GM20431 (cell line): ENCODE data around the gene SEZ6L2.
"Not testable (repeated sequence)": the region's sequence is repeated elsewhere in the genome, so short reads cannot be mapped to it uniquely, and the experiment has no call there.

Source experiments
- in situ Hi-C: fragments of 300-500 bp; cut with MseI, MboI; formaldehyde crosslinking; loops from one replicate; pipeline ENCODE4 v1.15.0; 2020; ENCODE audit warnings: low sequenced_read_pairs; ENCODE audit not compliant: unreplicated experiment

Gene SEZ6L2

DNA sequence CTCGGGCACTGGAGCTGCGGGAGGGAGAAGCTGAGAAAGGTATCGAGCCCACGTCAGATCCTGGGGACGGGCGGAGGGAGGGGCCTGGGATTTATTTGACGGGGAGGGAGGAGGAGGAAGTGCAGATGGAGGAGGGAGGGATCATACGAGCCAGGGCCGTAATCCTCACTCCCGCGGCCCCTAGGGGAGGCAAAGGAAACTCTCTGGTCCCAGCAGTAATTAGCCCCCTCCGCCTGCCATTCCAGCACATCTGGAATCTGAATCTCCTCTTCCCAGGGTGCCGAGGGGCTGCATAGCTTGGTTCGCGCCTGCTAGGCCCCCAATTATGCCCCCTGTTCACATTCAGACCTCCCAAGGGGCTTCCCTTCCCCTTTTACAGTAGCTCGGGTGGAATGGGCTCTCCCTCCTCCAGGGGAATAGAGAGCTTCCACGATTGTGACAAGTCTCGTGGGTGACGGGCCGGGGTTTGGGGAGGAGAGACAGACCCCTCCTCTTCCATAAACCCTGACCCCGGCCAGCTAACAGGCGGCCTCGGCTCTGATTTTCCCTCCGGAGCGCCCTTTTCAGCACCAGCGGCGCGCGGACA lies at the start of gene SEZ6L2:
TSS of gene SEZ6L2 (minus strand) at position 35 of the 586 bp plus-strand sequence. CDS start 531 bp downstream, outside the sequence.
- in situ Hi-C loops, result no loop called here

GRCh38 chr16:29947897-29948296 lies 48.5 kb upstream of the SEZ6L2 start:
- in situ Hi-C loops, result no loop called here

- in situ Hi-C loops, result no loop called here
Measured at GRCh38 chr16:29943846-29944799, 44.8 kb upstream of the SEZ6L2 start.

- in situ Hi-C loops, result no loop called here
Measured at GRCh38 chr16:29940656-29941055, 41.3 kb upstream of the SEZ6L2 start.

GRCh38 chr16:29931750-29932149 lies 32.4 kb upstream of the SEZ6L2 start:
- in situ Hi-C loops, result not testable (repeated sequence)

DNA sequence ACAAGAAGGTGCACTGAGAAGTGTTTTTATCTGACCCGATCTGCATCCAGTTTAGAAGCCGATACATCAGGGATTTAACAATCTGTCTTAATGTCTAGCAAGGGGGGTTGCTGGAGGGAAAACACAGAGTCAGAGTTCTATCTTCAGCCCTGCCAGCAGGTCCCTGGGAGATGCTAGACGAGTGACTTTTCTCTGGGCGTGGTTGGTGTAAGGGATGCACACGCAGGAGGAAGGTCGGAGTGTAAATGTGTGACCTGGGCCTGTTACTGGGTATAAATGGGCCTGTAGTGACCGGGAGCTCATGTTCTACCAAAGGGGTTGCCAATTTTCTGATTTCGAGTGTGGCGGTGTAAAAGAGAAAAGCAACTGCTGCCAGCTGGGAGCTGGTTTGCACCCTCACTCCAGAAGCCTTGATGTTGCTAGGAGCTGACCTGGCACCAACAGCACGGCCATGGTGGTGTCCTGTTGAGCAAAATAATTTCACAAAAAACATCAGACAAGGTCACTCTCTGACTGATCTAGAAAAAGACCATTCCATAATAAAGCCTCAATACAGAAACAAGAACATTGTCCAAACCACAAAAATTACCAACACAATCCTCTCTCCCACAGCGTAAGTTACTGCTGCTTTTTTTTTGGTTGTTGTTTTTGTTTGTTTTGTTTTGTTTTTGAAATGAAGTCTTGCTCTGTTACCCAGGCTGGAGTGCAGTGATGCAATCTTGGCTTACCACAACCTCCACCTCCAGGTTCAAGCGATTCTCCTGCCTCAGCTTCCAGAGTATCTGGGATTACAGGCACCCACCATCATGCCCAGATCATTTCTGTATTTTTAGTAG lies 27.9 kb upstream of the SEZ6L2 start:
- in situ Hi-C loops, result no loop called here

DNA sequence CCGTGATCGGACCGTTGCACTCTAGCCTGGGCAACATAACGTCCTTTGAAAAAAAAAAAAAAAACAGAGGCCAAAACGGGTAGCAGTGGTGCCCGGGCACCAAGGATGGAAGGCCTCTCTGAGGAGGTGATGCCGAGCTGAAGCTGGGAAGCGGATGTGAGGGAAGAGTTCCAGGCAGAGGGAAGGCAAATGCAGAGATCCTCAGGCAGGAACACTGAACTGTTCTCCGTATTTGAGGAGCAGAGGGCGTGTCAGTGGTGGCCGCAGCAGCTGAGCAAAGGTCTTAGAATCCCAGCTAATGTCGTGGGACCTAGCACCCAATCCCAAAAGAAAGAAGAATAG lies 27.3 kb upstream of the SEZ6L2 start:
- in situ Hi-C loops, result no loop called here

DNA sequence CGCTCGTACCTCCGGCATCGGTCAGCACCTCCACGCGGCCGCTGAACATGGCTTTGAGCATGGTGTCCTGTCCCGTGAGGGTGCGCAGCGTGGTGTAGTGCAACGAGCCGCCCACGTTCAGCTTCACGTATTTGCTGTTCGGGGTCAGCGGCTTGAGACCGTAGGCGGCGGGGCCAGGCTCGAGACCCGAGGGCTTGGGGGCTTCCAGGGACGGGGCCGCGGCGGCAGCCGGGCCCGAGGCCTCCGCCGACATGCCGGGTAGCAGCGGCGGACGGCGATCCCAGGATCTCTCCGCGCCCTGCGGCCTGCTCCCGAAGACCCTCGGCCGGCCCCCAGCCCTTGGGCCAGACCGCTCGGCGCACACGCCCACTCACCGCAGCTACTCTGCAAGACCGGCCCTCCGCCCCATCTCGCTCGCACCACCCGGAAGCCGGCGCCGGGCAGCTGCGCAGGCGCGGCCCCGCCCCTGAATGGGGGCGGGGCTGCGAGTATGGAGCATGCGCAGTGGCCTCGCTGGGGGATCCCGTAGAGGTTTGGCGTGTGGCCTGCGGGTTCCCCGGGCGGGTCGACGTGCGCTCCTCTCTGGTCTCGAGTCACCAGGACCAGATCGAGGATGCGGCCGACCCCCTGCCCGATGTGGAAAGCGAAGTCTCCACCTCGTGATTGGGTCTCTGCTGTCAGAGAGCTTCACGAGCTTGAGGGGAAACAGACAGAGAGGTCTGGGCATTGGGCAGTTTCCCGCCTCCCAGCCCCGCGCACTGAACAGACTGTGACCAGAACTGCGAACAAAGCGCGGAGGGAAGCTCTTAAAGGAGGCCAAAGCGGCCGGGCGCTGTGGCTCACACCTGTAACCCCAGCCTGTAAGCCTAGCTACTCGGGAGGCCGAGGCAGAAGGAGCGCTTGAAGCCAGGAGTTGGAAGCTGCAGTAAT lies 26.7 kb upstream of the SEZ6L2 start, which contains the start of gene KCTD13:
TSS of gene KCTD13 (minus strand) at position 446 of the 930 bp plus-strand sequence. CDS start at position 253, 193 bp downstream.
- in situ Hi-C loops, result no loop called here

DNA sequence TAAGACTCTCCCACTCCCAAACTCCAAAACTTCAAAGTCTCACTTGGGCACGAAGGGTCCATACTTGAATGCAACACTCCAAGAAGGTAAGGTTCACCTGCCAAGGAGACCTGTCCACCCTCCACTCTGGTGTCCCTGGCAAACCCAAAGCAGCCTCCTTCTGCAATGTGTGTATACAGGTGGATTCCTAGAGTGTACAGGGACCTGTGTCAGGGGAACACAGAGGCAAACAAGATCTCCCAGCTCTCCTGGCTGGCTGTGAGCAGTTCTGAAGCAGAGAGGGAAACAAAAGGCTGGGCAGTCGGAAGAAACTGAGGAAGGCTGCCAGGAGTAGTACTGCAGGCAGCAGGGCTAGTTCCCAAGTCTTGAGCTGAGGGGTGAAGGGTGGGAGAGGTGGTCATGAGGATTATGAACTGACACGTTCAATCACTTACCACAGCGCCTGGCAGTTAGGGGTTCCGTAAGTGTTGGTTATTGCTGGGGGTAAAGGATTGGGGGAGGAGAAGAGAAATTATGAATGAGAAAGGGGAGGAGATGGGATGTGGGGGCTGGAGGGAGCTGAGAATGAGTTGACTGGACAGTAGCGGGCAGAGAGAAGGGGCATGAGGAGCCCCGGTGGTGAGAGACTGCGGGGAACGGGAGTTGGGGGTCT lies 25.9 kb upstream of the SEZ6L2 start:
- in situ Hi-C loops, result no loop called here

- in situ Hi-C loops, result no loop called here
Measured at GRCh38 chr16:29922986-29923501, 23.7 kb upstream of the SEZ6L2 start.

DNA sequence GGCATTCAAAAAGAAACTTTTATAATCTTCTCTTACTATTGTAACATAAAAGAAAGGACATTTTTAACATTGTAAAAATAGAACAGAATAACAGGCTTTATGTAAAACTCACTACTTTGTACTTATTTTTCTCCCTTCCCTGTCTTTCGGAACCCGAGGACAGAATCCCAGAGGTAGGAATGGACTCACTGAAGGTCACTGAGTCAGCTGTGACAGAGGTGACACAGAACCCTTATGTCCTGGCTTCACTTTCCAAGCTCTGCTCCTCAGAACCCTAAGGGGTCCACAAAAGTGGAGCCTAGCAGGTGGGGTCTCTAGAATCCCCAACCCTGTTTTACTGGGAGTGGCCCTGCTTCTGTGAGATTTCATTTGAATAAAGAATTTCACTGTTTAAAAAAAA lies 23.0 kb upstream of the SEZ6L2 start:
- in situ Hi-C loops, result no loop called here

DNA sequence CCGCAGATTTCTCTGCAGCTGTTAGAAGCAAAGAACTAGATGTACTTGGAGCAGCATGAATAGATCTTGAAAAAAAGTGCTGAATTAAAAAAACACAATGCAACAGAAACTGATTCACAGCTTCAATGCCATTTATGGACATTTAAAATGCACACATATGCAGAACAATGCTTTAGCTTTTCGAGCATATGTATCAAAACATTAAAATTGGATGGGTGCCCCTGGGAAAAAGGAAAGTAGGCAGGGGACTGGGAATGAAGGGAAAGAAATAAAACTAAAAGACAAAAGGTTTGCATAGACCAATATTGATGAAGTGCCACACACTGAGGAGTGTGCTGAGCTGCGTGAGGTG lies 21.7 kb upstream of the SEZ6L2 start:
- in situ Hi-C loops, result no loop called here

DNA sequence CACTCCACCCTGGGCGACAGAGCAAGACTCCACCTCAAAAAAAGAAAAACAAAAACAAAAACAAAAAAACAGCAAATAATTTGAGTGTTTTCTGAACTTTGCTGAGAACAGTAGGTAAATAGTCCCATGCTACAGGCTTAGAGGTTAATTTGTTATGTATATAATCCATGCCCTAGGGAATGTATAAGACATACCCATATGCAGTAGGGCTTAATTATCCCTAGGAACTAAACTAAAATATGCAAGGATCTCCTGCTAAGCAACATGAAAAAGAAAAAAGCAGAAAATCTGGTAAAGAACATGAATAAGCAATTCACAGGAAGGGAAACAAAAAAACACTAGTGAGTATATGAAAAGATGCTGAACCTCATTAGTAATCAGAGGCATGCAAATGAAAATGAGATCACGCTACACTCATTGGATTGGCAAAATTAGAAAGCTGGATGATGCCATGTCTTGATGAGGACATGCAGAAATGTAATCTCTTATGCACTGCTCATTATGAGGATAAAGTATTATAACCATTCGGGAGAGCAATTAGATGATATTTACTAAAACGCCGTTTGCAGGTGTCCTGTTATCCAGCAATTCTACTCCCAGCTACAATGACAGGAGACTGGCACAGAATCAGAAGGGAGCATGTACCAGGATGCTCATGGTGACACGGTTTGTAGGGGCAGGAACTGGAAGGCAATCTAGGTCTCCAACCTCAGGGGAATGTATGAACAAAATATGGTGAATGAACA lies 21.1 kb upstream of the SEZ6L2 start:
- in situ Hi-C loops, result no loop called here

DNA sequence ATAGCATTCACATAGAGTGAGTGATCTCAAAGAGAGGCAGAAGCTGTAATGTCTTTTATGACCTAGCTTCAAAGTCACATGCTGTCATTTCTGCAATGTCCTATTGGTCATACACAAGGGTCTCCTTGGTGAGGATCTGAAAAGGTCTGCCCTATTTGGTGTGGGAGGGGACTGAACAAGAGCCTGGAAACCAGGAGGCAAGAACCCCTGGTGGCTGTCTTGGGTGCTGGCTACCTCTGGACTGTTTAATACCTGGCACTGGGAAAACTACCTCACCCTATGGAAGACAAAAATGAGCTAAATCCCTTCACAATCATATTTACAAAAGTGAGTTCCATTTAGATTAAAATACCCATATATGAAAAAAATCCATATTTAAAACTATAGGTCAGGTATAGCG lies 17.6 kb upstream of the SEZ6L2 start:
- in situ Hi-C loops, result no loop called here

- in situ Hi-C loops, result no loop called here
Measured at GRCh38 chr16:29915590-29916247, 16.4 kb upstream of the SEZ6L2 start.

DNA sequence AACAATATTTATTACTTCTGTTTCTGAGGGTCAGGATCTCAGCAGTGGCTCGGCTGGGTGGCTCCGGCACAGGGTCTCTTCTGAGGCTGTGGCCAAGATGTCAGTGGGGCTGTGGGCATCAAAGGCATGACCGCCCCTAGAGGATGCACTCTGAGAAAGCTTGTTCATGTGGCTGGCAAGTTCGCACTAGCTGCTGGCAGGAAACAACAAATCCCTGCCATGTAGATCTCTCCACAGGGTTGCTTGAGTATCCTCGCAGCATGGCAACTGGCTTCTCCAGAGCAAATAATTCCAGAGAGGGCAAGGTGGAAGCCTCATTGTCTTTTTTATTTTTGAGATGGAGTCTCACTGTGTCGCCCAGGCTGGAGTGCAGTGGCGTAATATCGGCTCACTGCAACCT lies 14.2 kb upstream of the SEZ6L2 start:
- in situ Hi-C loops, result no loop called here

DNA sequence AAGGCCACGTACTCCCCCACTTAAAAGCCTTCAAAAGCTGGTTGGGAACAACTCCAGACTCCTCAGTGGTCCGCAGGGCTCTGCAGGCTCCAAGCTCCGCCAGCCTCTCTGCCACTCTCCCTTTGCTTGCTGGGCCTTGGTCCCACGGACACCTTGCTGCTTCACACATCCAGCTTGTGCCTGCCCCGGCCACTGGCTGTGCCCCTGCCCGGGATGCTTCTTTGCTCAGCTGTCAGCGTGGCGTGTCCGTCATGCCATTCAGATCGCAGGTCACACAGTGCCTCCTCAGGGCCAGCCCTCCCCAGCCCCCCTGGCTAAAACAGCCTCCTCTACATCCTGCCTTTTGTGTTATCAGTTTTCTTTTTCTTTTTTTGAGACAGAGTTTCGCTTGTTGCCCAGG lies 12.7 kb upstream of the SEZ6L2 start:
- in situ Hi-C loops, result no loop called here

DNA sequence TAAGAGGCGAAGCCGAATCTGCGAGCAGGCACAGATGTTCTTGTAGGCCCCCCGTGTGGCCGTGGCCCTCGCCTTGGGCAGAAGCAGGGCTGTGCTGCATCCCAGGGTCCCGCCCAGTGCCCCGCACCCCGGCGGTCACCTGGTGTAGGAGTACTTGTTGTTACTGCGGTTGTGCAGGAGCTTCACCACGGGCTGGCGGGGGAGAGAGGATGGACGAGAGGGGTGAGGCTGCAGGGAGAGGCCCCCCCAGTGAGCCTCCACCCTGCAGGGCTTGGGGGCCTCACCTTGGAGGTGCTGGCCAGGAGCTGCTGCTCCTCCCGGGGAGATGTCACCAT lies 12.3 kb upstream of the SEZ6L2 start:
- in situ Hi-C loops, result no loop called here
